Activated CD8-positive, alpha-beta T cell treated with anti-CD3 and anti-CD28 coated beads, Interleukin-2, amount 10 ng/mL, durations not matched to agents 7 days and 5 days (primary cell): Measurements from ENCODE around the gene NAE1. TPM values are rescaled to one million over a fixed set of nuclear protein-coding genes. Genes with fewer than 3 reads are reported as not detected.

Experiments used
- ATAC-seq: fragments of 150-1000 bp; cut with Tn5 transposase; one replicate; pipeline ENCODE4 v1.10.0; 2021; ENCODE audit warnings: moderate library complexity
- CTCF ChIA-PET: fragments of 350-600 bp; sonication (Branson Sonifier 250); formaldehyde crosslinking; loops from one replicate; lab custom pipeline; 2021; ENCODE audit warnings: antibody characterized with exemption; lab: Charles Lee
- POLR2A ChIA-PET: fragments of 350-600 bp; sonication (Branson Sonifier 250); formaldehyde crosslinking; loops from one replicate; lab custom pipeline; 2021; ENCODE audit warnings: antibody characterized with exemption; lab: Charles Lee
- DNase-seq: peaks from one replicate; pipeline ENCODE4 v3.0.0-alpha.2; 2020
- H3K27ac Mint-ChIP-seq: one replicate; pipeline ENCODE4 v1.8.0; 2021; ENCODE audit warnings: mild to moderate bottlenecking, mixed read lengths
- H3K27me3 Mint-ChIP-seq: one replicate; pipeline ENCODE4 v1.8.0; 2021; ENCODE audit warnings: low read depth, mixed read lengths
- H3K36me3 Mint-ChIP-seq: one replicate; pipeline ENCODE4 v1.8.0; 2021; ENCODE audit warnings: low read depth, mixed read lengths
- H3K4me1 Mint-ChIP-seq: one replicate; pipeline ENCODE4 v1.8.0; 2021; ENCODE audit warnings: low read depth, mixed read lengths
- H3K4me3 Mint-ChIP-seq: one replicate; pipeline ENCODE4 v1.8.0; 2021; ENCODE audit warnings: mild to moderate bottlenecking, mixed read lengths
- H3K9me3 Mint-ChIP-seq: one replicate; pipeline ENCODE4 v1.8.0; 2022; ENCODE audit warnings: mixed read lengths; ENCODE audit not compliant: insufficient read depth
- total RNA-seq, 2 experiments: library from RNA; stranded (reverse); gene quantifications; one replicate each; pipeline ENCODE4 v1.2.3, GENCODE V29; 2021

The NAE1 gene
- total RNA-seq, 2 experiments from 2014 or later: 77.3 to 84.1 TPM

DNA sequence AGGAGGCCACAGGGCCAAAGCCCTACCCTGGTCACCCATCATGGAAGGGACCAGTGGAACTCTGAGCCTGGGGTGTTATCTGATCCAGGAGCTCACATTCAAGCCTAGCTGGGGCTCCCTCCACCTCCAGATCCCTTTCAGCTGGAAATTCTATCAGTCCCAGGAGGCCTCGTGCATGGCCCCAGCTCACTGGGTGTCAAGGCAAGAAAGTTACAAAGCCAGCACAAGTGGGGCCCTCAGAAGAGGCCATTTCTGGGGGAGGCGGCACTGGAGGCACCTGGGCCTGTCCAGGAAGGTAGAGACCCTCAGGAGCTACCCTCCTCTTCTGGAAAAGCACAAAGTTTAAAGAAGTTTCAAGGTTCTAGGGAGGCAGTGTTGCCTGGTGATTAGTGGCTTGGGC, 18.2 kb upstream of the NAE1 start:
- ChIA-PET POLR2A (interaction anchor here (0.5 kb wide), 1 partner anchor 26 kb away, joined by 5 read pairs; no protein-coding TSS in a partner anchor), CTCF (interaction anchor here (1.1 to 12.5 kb wide), 5 partner anchors 18 to 121 kb away, joined by 3 to 107 read pairs (median 11); partner anchors contain the start of gene NAE1)
- peaks cover 19% of the 10 kb centered on the region for H3K27me3 Mint-ChIP-seq
- no peak overlapping the region for H3K27ac Mint-ChIP-seq
- ATAC-seq (no peak), DNase-seq (no peak)
- peaks cover 29% of the 10 kb centered on the region for H3K4me1 Mint-ChIP-seq
- no peaks in the 10 kb centered on the region for H3K36me3 Mint-ChIP-seq
- no peak overlapping the region for H3K4me3 Mint-ChIP-seq
- H3K9me3 Mint-ChIP-seq: no peaks in the 10 kb centered on the region

DNA sequence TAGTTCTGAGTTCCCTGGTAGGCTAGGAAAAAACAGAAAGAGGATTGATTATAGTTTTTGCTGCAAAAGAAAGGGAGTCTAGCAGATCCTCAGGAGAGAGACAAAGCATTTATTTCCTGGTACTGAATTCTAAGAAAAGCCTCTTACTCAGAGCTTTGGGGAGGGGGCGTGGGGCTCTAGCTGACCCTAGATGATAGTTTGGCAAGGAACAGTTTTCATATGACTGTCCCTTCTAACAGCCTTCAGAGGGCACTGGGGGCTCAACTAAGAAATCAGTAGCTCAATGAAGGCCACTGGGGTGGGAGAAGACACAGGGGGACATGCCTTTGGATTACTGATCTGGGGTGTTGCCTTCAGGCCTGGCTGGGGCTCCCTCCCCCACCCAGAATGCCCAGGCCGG, 17.4 kb upstream of the NAE1 start:
- CTCF ChIA-PET: interaction anchor here (1.3 to 12.5 kb wide), 5 partner anchors 17 to 25 kb away, joined by 3 to 107 read pairs (median 11); partner anchors contain the start of gene NAE1
- H3K27ac Mint-ChIP-seq: no peak overlapping the region
- H3K27me3 Mint-ChIP-seq: peaks cover 28% of the 10 kb centered on the region
- no peak overlapping the region for H3K4me3 Mint-ChIP-seq
- H3K9me3 Mint-ChIP-seq: no peaks in the 10 kb centered on the region
- POLR2A ChIA-PET: interaction anchor here (0.5 kb wide), 1 partner anchor 32 kb away, joined by 3 read pairs; no protein-coding TSS in a partner anchor
- DNase-seq: no peak
- no peak for ATAC-seq
- no peaks in the 10 kb centered on the region for H3K36me3 Mint-ChIP-seq
- H3K4me1 Mint-ChIP-seq: peaks cover 31% of the 10 kb centered on the region

DNA sequence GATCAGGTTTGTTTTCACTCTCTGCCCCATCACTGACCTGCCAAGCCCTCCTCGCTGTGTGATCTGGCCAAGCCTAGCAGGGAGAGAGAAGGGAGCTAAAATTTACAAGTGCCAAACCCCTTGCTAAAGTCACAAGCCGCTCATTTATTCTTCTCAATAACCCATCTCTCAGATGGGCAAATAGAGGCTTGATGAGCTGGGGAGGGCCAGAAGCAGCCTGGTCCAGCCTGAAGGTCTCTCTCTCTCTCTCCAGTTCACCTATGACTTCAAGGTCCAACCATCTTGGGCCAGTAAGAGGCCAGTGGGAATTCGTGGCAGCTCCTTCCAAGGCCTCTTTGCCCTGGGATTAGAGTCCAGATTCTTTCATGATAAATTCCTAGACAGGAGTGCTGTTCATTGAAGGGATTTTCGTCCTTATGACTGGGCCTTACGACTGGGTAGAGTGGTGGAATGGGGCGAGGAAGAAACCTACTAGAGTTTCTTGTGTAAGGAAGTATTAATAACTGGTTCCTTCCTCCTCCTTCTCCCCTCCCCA, 16.8 kb upstream of the NAE1 start:
- no peak for DNase-seq
- ATAC-seq: no peak
- peaks cover 34% of the 10 kb centered on the region for H3K27me3 Mint-ChIP-seq
- peaks cover 27% of the 10 kb centered on the region for H3K4me1 Mint-ChIP-seq
- no peak overlapping the region for H3K27ac Mint-ChIP-seq
- POLR2A ChIA-PET: no interaction called here
- no peak overlapping the region for H3K4me3 Mint-ChIP-seq
- CTCF ChIA-PET: interaction anchor here (1.3 to 12.5 kb wide), 5 partner anchors 17 to 25 kb away, joined by 3 to 107 read pairs (median 11); partner anchors contain the start of gene NAE1
- no peaks in the 10 kb centered on the region for H3K36me3 Mint-ChIP-seq
- H3K9me3 Mint-ChIP-seq: no peaks in the 10 kb centered on the region

DNA sequence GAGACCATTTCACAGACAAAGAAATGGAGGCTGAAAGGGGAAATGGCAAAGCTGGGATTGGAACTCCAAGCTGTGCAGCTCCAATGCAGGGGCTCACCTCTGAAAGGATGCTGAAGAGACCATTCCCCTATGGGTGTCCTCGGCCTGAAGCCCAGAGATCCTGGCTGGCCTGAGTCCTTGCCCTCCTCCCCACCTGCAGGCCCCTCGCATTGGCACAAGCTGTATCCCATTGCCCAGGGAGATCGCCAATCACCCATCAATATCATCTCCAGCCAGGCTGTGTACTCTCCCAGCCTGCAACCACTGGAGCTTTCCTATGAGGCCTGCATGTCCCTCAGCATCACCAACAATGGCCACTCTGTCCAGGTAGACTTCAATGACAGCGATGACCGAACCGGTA, 16.1 kb upstream of the NAE1 start:
- ChIA-PET POLR2A (interaction anchor here (0.6 to 1.6 kb wide), 2 partner anchors 28 to 180 kb away, joined by 3 to 4 read pairs; no protein-coding TSS in a partner anchor), CTCF (interaction anchor here (0.9 to 12.5 kb wide), 3 partner anchors 16 to 196 kb away, joined by 3 to 107 read pairs (median 24); partner anchors contain the start of gene NAE1)
- DNase-seq (no peak), ATAC-seq (no peak)
- H3K4me1 Mint-ChIP-seq: peaks cover 26% of the 10 kb centered on the region
- no peaks in the 10 kb centered on the region for H3K9me3 Mint-ChIP-seq
- no peaks in the 10 kb centered on the region for H3K36me3 Mint-ChIP-seq
- H3K27me3 Mint-ChIP-seq: peaks cover 37% of the 10 kb centered on the region
- H3K4me3 Mint-ChIP-seq: no peak overlapping the region
- H3K27ac Mint-ChIP-seq: no peak overlapping the region

DNA sequence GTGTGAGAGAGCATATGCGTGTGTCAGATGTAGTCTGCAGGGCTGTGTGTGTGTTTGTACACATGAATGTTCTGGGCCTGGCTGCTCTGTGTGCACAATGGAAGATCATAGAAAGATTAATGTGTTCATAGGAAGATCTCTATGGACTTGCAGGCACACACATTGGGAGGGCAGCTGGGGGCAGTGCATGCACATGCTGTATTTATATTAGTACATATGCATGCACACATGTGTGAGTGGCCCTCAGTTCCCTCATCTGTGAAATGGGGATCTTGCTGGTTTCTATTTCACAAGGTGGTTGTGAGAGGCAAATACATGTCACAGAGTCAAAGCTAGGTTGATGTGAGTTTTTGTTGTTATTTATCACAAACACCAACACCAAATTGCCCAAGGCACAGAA, 15.5 kb upstream of the NAE1 start:
- no peak for DNase-seq
- no peak for ATAC-seq
- Mint-ChIP-seq H3K9me3 (no peaks in the 10 kb centered on the region), H3K27ac (no peak overlapping the region), H3K27me3 (peaks cover 40% of the 10 kb centered on the region), H3K4me1 (peaks cover 25% of the 10 kb centered on the region), H3K4me3 (no peak overlapping the region), H3K36me3 (no peaks in the 10 kb centered on the region)
- ChIA-PET CTCF (interaction anchor here (0.9 to 12.5 kb wide), 4 partner anchors 15 to 195 kb away, joined by 3 to 107 read pairs (median 20); partner anchors contain the start of gene NAE1), POLR2A (interaction anchor here (0.6 to 1.6 kb wide), 2 partner anchors 28 to 180 kb away, joined by 3 to 4 read pairs; no protein-coding TSS in a partner anchor)

DNA sequence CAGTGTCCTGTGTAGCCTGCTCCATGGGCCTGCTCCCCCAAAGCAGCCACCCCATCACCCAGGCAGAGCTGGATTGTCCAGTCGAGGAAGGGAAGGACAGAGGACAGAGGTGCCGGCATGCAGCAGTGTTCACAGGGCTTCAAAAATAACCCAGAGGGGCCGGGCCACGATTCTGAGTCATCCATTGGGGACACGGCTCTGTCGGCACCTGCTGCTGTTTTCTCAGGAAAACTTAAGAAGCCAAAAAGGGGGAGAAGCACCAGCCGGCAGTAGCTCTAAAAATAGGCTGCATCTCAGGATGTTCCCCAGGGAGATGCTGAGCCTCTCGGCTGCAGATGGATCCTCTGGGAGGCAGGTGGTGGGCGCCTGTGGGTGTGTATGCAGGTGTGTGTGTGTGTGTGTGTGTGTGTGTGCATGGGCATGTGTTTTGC, 15.0 kb upstream of the NAE1 start:
- no peaks in the 10 kb centered on the region for H3K9me3 Mint-ChIP-seq
- DNase-seq (no peak), ATAC-seq (no peak)
- H3K4me1 Mint-ChIP-seq: peaks cover 25% of the 10 kb centered on the region
- no peaks in the 10 kb centered on the region for H3K36me3 Mint-ChIP-seq
- H3K4me3 Mint-ChIP-seq: no peak overlapping the region
- ChIA-PET POLR2A (interaction anchor here (1.6 kb wide), 1 partner anchor 29 kb away, joined by 4 read pairs; no protein-coding TSS in a partner anchor), CTCF (interaction anchor here (3.2 to 12.5 kb wide), 2 partner anchors 15 to 22 kb away, joined by 16 to 107 read pairs; partner anchors contain the start of gene NAE1)
- no peak overlapping the region for H3K27ac Mint-ChIP-seq
- H3K27me3 Mint-ChIP-seq: peaks cover 42% of the 10 kb centered on the region

DNA sequence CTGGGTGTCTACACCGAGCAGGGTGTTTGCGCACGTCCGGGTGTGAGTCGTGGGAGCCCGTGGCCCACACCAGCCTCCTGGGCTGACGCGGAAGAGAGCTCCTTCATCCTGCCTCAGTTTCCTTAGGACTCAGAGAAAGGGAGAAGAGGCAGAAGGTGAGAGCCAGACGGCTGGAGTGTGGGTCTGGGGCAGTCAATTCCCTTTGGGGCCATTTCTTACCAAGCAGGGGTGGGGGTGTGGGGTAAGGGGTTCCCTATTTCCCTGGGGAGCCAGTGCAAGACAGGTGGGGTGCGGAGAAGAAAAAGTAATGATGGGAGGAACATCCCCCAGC, 14.3 kb upstream of the NAE1 start:
- Mint-ChIP-seq H3K4me1 (peaks cover 25% of the 10 kb centered on the region), H3K27me3 (peaks cover 44% of the 10 kb centered on the region), H3K4me3 (no peak overlapping the region), H3K27ac (no peak overlapping the region), H3K9me3 (no peaks in the 10 kb centered on the region), H3K36me3 (no peaks in the 10 kb centered on the region)
- POLR2A ChIA-PET: interaction anchor here (1.6 kb wide), 1 partner anchor 30 kb away, joined by 4 read pairs; no protein-coding TSS in a partner anchor
- no peak for ATAC-seq
- CTCF ChIA-PET: interaction anchor here (3.2 to 12.5 kb wide), 2 partner anchors 14 to 23 kb away, joined by 16 to 107 read pairs; partner anchors contain the start of gene NAE1
- no peak for DNase-seq

DNA sequence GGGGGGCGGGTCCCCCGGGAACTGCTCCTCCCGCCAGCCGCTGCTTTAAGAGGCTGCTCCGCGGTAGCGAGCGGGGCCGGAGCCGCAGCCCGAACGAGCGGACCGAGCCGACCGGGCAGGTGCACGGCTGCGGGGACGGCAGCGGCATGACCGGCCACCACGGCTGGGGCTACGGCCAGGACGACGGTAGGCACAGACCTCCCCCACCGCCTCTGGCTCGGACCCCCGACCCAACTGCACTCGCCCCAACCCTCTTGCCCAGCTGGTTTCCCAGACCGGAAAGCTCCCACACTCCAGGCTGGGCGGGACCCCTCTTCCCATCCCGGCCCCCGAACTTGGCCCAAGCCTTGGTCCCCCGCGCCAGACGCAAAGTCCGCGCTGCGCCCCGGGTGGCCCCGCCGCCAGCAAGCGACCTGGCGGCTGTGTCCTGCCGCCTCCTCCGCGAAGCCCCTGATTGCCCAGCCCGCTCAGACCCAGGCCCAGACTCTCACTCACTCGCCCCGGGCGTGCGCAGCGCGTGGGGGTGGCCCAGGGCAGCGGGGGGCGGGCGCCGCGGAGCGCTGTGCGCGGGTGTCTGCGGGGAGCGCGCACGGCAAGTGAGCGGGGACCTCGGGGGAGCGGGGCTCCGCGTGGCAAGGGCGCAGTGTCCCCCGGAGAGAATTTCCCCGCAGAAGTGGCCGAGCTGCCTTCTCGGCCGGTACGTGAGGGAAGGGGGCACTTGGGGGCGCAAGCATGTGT, 13.7 kb upstream of the NAE1 start, which contains the start of gene CA7:
CA7 (plus strand) TSS at position 73 of the 738 bp plus-strand sequence; CDS start at position 147, 74 bp downstream.
- peaks cover 25% of the 10 kb centered on the region for H3K4me1 Mint-ChIP-seq
- no peak for DNase-seq
- ChIA-PET CTCF (interaction anchor here (3.2 to 12.5 kb wide), 2 partner anchors 14 to 23 kb away, joined by 16 to 107 read pairs; partner anchors contain the start of gene NAE1), POLR2A (interaction anchor here (1.6 kb wide), 1 partner anchor 14 kb away, joined by 3 read pairs; the partner anchor contains the start of gene NAE1)
- no peaks in the 10 kb centered on the region for H3K36me3 Mint-ChIP-seq
- H3K9me3 Mint-ChIP-seq: no peaks in the 10 kb centered on the region
- H3K4me3 Mint-ChIP-seq: peak within 1 kb of the TSS; percentile 18
- H3K27me3 Mint-ChIP-seq: peaks cover 48% of the 10 kb centered on the region
- no peak within 1 kb of the TSS for H3K27ac Mint-ChIP-seq
- ATAC-seq: peak; percentile 30

DNA sequence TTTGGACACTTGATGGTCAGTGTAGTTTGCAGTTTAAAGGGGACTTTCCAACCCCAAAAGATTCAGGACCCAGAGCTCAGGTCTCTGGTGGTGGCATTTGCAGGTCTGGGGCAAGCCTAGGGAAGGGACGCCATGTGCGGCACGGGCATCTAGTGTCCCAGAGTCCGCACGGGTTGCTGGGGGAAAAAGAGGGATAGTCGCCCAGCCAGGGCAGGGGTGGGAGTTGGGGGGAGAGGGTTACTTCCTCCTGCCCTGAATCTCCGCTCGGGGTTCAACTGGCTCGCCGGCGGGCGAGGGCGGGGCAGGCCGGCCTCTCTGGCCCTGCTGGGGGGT, 13.2 kb upstream of the NAE1 start:
- Mint-ChIP-seq H3K27me3 (peaks cover 54% of the 10 kb centered on the region), H3K9me3 (no peaks in the 10 kb centered on the region), H3K27ac (no peak overlapping the region), H3K4me1 (peaks cover 25% of the 10 kb centered on the region), H3K36me3 (no peaks in the 10 kb centered on the region), H3K4me3 (peak overlapping the region; percentile 18)
- ChIA-PET CTCF (interaction anchor here (3.2 to 12.5 kb wide), 2 partner anchors 13 to 24 kb away, joined by 16 to 107 read pairs; partner anchors contain the start of gene NAE1), POLR2A (interaction anchor here (1.6 kb wide), 1 partner anchor 13 kb away, joined by 3 read pairs; the partner anchor contains the start of gene NAE1)
- DNase-seq (no peak), ATAC-seq (peak; percentile 21)

DNA sequence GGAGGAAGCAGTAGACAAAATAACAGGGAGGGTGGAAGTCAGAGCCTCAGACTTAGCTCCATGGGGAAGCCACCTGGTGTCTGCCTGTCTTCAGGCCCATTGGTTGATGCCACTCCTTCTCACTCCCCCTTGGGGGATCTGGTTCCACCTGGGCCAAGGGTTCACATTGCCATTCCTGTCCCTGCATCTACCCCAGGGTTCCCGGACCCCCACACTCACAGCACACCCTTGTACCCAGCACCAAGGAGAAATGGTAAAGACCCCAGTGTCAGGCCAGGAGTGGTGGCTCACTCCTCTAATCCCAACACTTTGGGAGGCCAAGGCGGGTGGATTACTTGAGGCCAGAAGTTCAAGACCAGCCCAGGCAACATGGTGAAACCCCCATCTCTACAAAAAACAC, 12.4 kb upstream of the NAE1 start:
- Mint-ChIP-seq H3K4me1 (peaks cover 21% of the 10 kb centered on the region), H3K27ac (no peak overlapping the region), H3K4me3 (no peak overlapping the region), H3K27me3 (peaks cover 61% of the 10 kb centered on the region), H3K9me3 (no peaks in the 10 kb centered on the region), H3K36me3 (no peaks in the 10 kb centered on the region)
- DNase-seq (no peak), ATAC-seq (no peak)
- ChIA-PET CTCF (interaction anchor here (3.2 to 12.5 kb wide), 2 partner anchors 12 to 24 kb away, joined by 16 to 107 read pairs; partner anchors contain the start of gene NAE1), POLR2A (interaction anchor here (1.6 kb wide), 1 partner anchor 12 kb away, joined by 3 read pairs; the partner anchor contains the start of gene NAE1)

DNA sequence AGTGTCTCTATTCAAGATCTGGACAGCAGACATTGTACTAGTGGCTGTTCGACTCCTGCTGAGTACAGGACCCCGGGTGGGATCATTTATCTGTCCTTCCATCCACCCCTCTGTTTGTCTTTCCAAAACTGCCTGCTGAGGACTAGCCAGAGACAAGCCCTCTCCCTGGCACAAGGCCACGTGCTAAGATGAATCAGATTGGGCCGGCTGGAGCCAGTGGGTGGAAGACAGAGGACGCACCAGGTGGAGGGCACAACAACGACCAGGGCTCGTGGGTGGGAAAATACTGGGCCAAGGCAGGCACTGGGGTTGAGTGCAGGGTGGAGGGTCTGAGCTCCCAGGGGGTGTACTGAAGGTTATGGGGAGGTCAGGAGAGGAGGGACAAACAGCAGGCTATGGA, 12.0 kb upstream of the NAE1 start:
- peaks cover 64% of the 10 kb centered on the region for H3K27me3 Mint-ChIP-seq
- H3K27ac Mint-ChIP-seq: no peak overlapping the region
- H3K36me3 Mint-ChIP-seq: no peaks in the 10 kb centered on the region
- ChIA-PET POLR2A (interaction anchor here (1.6 kb wide), 1 partner anchor 12 kb away, joined by 3 read pairs; the partner anchor contains the start of gene NAE1), CTCF (interaction anchor here (3.2 to 12.5 kb wide), 2 partner anchors 12 to 25 kb away, joined by 16 to 107 read pairs; partner anchors contain the start of gene NAE1)
- H3K4me3 Mint-ChIP-seq: no peak overlapping the region
- ATAC-seq (no peak), DNase-seq (no peak)
- H3K4me1 Mint-ChIP-seq: peaks cover 17% of the 10 kb centered on the region
- no peaks in the 10 kb centered on the region for H3K9me3 Mint-ChIP-seq
